Mucosa of descending colon (tissue), 3 donors: ENCODE measurements around the gene FSTL5. TPM values are rescaled to one million over a fixed set of nuclear protein-coding genes. Genes with fewer than 3 reads are reported as not detected.

ENCODE experiments used
- ATAC-seq: fragments of 200-7000 bp; cut with Tn5 transposase; one replicate; pipeline ENCODE4 v1.9.1; 2020; ENCODE audit warnings: mild to moderate bottlenecking, moderate library complexity
- DNase-seq, 3 donors: peaks; one replicate each; pipeline ENCODE4 v3.0.0-alpha.2; 2020
- H3K36me3 ChIP-seq: fragments of 200-600 bp; one replicate; pipeline ENCODE4 v1.8.0; 2021; ENCODE audit warnings: low read depth, mild to moderate bottlenecking
- H3K4me1 ChIP-seq: fragments of 200-600 bp; one replicate; pipeline ENCODE4 v1.8.0; 2021; ENCODE audit warnings: low read depth, mild to moderate bottlenecking
- H3K4me3 ChIP-seq: fragments of 200-600 bp; one replicate; pipeline ENCODE4 v1.8.0; 2021; ENCODE audit warnings: mild to moderate bottlenecking
- H3K9me3 ChIP-seq: fragments of 200-600 bp; one replicate; pipeline ENCODE4 v1.8.0; 2021; ENCODE audit warnings: mild to moderate bottlenecking
- CTCF ChIP-seq: fragments of 200-600 bp; IDR thresholded peaks from one replicate; pipeline ENCODE4 v1.8.0; 2022; ENCODE audit warnings: antibody characterized with exemption, mild to moderate bottlenecking
- intact Hi-C, 2 donors: fragments of 100-400 bp; cut with DNase I in 1 of 2; cut with micrococcal nuclease in 1 of 2; formaldehyde crosslinking; loops; one replicate each; pipeline versions ENCODE4 v1.11.0 to v1.11.1; 2022; cut with DNase I, micrococcal nuclease
- total RNA-seq, 3 donors: library from RNA; stranded (reverse); fragmentation: NEBNext Ultra II Directional in 2 of 3; extraction: Animal tissue kit (Norgen Biotek cat#: 25700) in 2 of 3; gene quantifications; one replicate each; pipeline versions ENCODE4 v1.2.1 to v1.2.4, GENCODE V29; 2021 to 2023
- donor health status: DM: no; HTN: no; CAD: no; lungs with moderate emphysema.
- donor health status: DM: no; HTN: no; CAD: no.
- donor health status: DM: no; HTN: yes; CAD: no.

FSTL5 gene
- total RNA-seq, 3 donors from 2014 or later: 1.8 TPM; not detected in 2

DNA sequence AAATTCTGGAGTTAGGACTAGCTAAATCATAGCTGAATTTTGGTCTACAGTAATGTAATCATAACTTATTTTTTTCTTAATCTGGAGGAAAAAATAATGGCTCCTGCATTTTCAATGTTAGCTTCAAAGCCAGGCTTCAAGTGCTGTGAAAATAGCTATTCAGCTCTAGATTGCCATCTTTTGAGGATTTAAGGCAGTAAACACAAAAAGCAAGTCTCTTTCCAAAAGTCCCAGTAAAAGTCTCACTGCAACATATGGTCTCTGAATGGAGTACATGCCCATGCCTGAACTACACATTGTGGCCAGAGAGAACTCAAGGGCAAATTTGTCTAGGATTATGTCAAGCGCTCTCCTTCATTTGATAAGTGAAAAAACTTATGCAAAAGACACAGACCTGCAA, 720.9 kb downstream of the FSTL5 start:
- Histone ChIP-seq H3K9me3 (no peaks in the 10 kb centered on the region), H3K36me3 (no peaks in the 10 kb centered on the region), H3K4me1 (no peaks in the 10 kb centered on the region), H3K4me3 (no peak overlapping the region)
- intact Hi-C loops: no loop called here
- ATAC-seq (no peak), DNase-seq (no peak)
- no peak for TF ChIP-seq CTCF

GRCh38 chr4:161438096-161438495, 725.7 kb downstream of the FSTL5 start:
- TF ChIP-seq CTCF: no peak

DNA sequence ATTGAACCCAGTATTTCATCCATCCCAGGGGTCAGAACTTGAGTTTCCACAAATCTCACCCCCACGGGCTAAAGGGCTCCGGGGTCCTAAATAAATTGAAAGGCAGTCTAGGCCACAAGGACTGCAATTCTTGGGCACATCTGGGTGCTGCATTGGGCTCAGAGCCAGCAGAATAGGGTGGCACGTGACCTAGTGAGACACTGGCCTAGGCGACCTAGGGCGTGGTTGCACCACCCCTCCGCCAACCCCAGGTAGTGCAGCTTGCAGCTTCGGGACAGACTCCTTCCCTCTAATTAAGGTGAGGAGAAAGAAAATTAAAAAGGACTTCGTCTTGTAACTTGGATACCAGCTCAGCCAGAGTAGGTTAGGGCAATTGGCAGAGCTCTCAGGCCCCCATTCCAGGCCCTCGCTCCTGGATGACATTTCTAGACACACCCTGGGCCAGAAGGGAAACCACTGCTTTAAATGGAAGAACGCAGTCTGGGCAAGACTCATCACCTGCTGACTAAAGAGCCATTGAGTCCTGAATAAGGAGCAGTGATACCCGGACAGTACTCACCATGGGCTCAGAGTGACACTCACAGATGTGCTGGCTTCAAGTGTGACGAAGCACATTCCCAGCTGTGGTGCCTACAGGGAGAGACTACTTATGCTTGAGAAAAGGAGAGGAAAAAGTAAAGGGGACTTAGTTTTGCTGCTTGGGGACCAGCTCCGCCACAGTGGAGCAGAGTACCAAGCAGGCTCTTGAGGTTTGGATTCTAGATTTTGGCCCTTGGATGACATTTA, 735.4 kb downstream of the FSTL5 start:
- TF ChIP-seq CTCF: no peak
- no peaks in the 10 kb centered on the region for H3K4me1 ChIP-seq
- no peaks in the 10 kb centered on the region for H3K36me3 ChIP-seq
- DNase-seq (no peak), ATAC-seq (no peak)
- H3K4me3 ChIP-seq: no peak overlapping the region
- intact Hi-C loops: no loop called here
- H3K9me3 ChIP-seq: no peaks in the 10 kb centered on the region

More at GRCh38 chr4:161438096-161438495, 725.7 kb downstream of the FSTL5 start:
- no peaks in the 10 kb centered on the region for H3K4me1 ChIP-seq
- H3K9me3 ChIP-seq: no peaks in the 10 kb centered on the region
- DNase-seq (no peak), ATAC-seq (no peak)
- intact Hi-C loops: no loop called here
- H3K36me3 ChIP-seq: no peaks in the 10 kb centered on the region
- H3K4me3 ChIP-seq: no peak overlapping the region

DNA sequence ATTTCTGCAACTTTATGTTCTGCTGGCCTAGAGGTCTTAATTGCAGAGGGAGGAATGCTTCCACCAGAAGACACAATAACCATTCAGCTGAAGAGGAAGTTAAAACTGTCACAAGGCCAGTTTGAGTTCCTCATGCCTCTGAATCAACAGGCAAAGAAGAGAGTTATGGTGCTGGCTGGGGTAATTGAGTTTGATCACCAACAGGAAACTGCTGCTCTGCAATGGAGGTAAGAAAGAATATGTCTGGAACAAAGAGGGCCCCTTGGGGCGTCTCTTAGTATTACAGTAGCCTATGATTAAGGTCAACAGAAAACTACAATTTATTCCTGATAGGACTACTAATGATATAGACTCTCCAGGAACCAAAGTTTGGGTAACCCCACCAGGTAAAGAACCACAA, 744.0 kb downstream of the FSTL5 start:
- no peak overlapping the region for H3K4me3 ChIP-seq
- no peak for ATAC-seq
- TF ChIP-seq CTCF: no peak

DNA sequence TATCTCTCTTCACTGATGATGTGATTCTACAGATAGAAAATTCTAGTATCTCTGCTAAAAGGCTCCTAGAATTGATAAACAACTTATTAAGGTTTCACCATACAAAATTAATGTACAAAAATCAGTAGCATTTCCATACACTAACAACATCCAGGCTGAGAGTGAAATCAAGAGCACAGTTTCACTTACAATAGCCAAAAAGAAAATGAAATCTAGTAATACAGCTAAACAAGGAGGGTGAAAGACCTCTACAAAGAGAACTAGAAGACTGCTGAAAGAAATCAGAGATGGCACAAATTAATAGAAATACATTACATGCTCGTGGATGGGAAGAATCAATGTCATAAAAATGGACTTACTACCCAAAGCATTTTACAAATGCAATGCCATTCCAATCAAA, 751.9 kb downstream of the FSTL5 start:
- intact Hi-C loops: no loop called here
- DNase-seq: no peak
- ATAC-seq: no peak
- Histone ChIP-seq H3K9me3 (no peaks in the 10 kb centered on the region), H3K4me1 (no peaks in the 10 kb centered on the region), H3K4me3 (no peak overlapping the region), H3K36me3 (no peaks in the 10 kb centered on the region)
- no peak for TF ChIP-seq CTCF

More for the DNA sequence above, 744.0 kb downstream of the FSTL5 start:
- DNase-seq: peak in 1 of 3 donors; percentile 2
- H3K4me1 ChIP-seq: no peaks in the 10 kb centered on the region
- H3K36me3 ChIP-seq: no peaks in the 10 kb centered on the region
- intact Hi-C loops: no loop called here
- no peaks in the 10 kb centered on the region for H3K9me3 ChIP-seq
